ENCODE measurements around the gene SEMA4F. TPM values are rescaled to one million over a fixed set of nuclear protein-coding genes. Genes with fewer than 3 reads are reported as not detected.
"Not testable (repeated sequence)": the region's sequence is repeated elsewhere in the genome, so short reads cannot be mapped to it uniquely, and the experiment has no call there.

The SEMA4F gene
- total RNA-seq, 2 experiments from 2014 or later: 6.8 to 7.3 TPM

GRCh38 chr2:74625658-74626425, 28.2 kb upstream of the SEMA4F start:
- no peaks in the 10 kb centered on the region for H3K27me3 Mint-ChIP-seq
- H3K36me3 ChIP-seq (ENCODE audit: insufficient read depth, low read length): no peaks in the 10 kb centered on the region
- ChIA-PET CTCF (no interaction called here), POLR2A (interaction anchor here (0.7 kb wide), 1 partner anchor 360 kb away, joined by 3 read pairs; no protein-coding TSS in a partner anchor)
- no peaks in the 10 kb centered on the region for H3K4me1 ChIP-seq (ENCODE audit: insufficient read depth, low read length)
- no peaks in the 10 kb centered on the region for H3K36me3 Mint-ChIP-seq (ENCODE audit: low read depth)
- no peaks in the 10 kb centered on the region for H3K9me3 Mint-ChIP-seq
- H3K27me3 ChIP-seq (ENCODE audit: control insufficient read depth in 1 of 2, insufficient read depth in 2 of 2, low read length in 2 of 2): no peaks in the 10 kb centered on the region
- no peak overlapping the region for H3K4me3 ChIP-seq (ENCODE audit: low read length)
- intact Hi-C loops (cut with DNase I, micrococcal nuclease): no loop called here
- H3K27ac Mint-ChIP-seq: no peak overlapping the region
- H3K4me3 Mint-ChIP-seq: no peak overlapping the region
- no peak for TF ChIP-seq CTCF (IDR thresholded peaks at IDR 0.05)
- no peaks in the 10 kb centered on the region for H3K4me1 Mint-ChIP-seq (ENCODE audit: low read depth)
- H3K27ac ChIP-seq (ENCODE audit: low read depth in 1 of 2, low read length in 2 of 2): no peak overlapping the region
- H3K9me3 ChIP-seq (ENCODE audit: control insufficient read depth in 1 of 2, insufficient read depth in 1 of 2, low read length in 2 of 2): no peaks in the 10 kb centered on the region
- ATAC-seq (ENCODE audit: poor library complexity) (no peak), DNase-seq (no peak)

GRCh38 chr2:74628538-74629105, 25.4 kb upstream of the SEMA4F start:
- ChIA-PET CTCF (interaction anchor here (1.7 kb wide), 1 partner anchor 10 kb away, joined by 4 read pairs; no protein-coding TSS in a partner anchor), POLR2A (interaction anchor here (0.6 kb wide), 1 partner anchor 1812 kb away, joined by 4 read pairs; no protein-coding TSS in a partner anchor)
- no peak for ATAC-seq (ENCODE audit: poor library complexity)
- Mint-ChIP-seq H3K36me3 (ENCODE audit: low read depth) (no peaks in the 10 kb centered on the region), H3K27ac (no peak overlapping the region), H3K27me3 (no peaks in the 10 kb centered on the region), H3K4me1 (ENCODE audit: low read depth) (no peaks in the 10 kb centered on the region), H3K4me3 (no peak overlapping the region), H3K9me3 (no peaks in the 10 kb centered on the region)
- Histone ChIP-seq H3K4me1 (ENCODE audit: insufficient read depth, low read length) (no peaks in the 10 kb centered on the region), H3K27ac (ENCODE audit: low read depth in 1 of 2, low read length in 2 of 2) (no peak overlapping the region), H3K27me3 (ENCODE audit: control insufficient read depth in 1 of 2, insufficient read depth in 2 of 2, low read length in 2 of 2) (no peaks in the 10 kb centered on the region), H3K4me3 (ENCODE audit: low read length) (no peak overlapping the region), H3K9me3 (ENCODE audit: control insufficient read depth in 1 of 2, insufficient read depth in 1 of 2, low read length in 2 of 2) (no peaks in the 10 kb centered on the region), H3K36me3 (ENCODE audit: insufficient read depth, low read length) (no peaks in the 10 kb centered on the region)
- intact Hi-C loops (cut with DNase I, micrococcal nuclease): no loop called here
- no peak for TF ChIP-seq CTCF (IDR thresholded peaks at IDR 0.05)
- DNase-seq: no peak

- H3K27ac Mint-ChIP-seq; H3K36me3 Mint-ChIP-seq (ENCODE audit: low read depth); H3K4me3 ChIP-seq (ENCODE audit: low read length); H3K27ac ChIP-seq (ENCODE audit: low read depth in 1 of 2, low read length in 2 of 2); H3K4me1 ChIP-seq (ENCODE audit: insufficient read depth, low read length); H3K9me3 Mint-ChIP-seq; intact Hi-C loops (cut with DNase I, micrococcal nuclease); POLR2A ChIA-PET; H3K27me3 Mint-ChIP-seq; H3K36me3 ChIP-seq (ENCODE audit: insufficient read depth, low read length); H3K4me3 Mint-ChIP-seq; ATAC-seq (ENCODE audit: poor library complexity); DNase-seq; H3K9me3 ChIP-seq (ENCODE audit: control insufficient read depth in 1 of 2, insufficient read depth in 1 of 2, low read length in 2 of 2); H3K27me3 ChIP-seq (ENCODE audit: control insufficient read depth in 1 of 2, insufficient read depth in 2 of 2, low read length in 2 of 2); CTCF ChIA-PET; H3K4me1 Mint-ChIP-seq (ENCODE audit: low read depth): not testable (repeated sequence)
These were observed 23.6 kb upstream of the SEMA4F start for GRCh38 chr2:74630454-74630853.

Measured in CD4-positive, alpha-beta T cell (primary cell).